NB4 (cell line): Measurements from ENCODE around the gene ZNF629.

Experiments used
- CTCF ChIP-seq: IDR thresholded peaks from one replicate; pipeline ENCODE4 v1.5.1; 2012; ENCODE audit warnings: low read depth, low read length
- POLR2A ChIP-seq: IDR thresholded peaks from 2 replicates; pipeline ENCODE4 v1.6.1; 2011; ENCODE audit warnings: mild to moderate bottlenecking; ENCODE audit not compliant: insufficient read length; ENCODE audit errors: extremely low read depth

GRCh38 chr16:30740364-30741251 lies 46.4 kb downstream of the ZNF629 start:
- TF ChIP-seq POLR2A (no peak), CTCF (no peak)
